ENCODE results near the gene MZT2B.
A peak's percentile ranks its signal among the peaks of the same experiment; 100 is the strongest.
"Not testable (repeated sequence)": the region's sequence is repeated elsewhere in the genome, so short reads cannot be mapped to it uniquely, and the experiment has no call there.

Gene MZT2B

DNA sequence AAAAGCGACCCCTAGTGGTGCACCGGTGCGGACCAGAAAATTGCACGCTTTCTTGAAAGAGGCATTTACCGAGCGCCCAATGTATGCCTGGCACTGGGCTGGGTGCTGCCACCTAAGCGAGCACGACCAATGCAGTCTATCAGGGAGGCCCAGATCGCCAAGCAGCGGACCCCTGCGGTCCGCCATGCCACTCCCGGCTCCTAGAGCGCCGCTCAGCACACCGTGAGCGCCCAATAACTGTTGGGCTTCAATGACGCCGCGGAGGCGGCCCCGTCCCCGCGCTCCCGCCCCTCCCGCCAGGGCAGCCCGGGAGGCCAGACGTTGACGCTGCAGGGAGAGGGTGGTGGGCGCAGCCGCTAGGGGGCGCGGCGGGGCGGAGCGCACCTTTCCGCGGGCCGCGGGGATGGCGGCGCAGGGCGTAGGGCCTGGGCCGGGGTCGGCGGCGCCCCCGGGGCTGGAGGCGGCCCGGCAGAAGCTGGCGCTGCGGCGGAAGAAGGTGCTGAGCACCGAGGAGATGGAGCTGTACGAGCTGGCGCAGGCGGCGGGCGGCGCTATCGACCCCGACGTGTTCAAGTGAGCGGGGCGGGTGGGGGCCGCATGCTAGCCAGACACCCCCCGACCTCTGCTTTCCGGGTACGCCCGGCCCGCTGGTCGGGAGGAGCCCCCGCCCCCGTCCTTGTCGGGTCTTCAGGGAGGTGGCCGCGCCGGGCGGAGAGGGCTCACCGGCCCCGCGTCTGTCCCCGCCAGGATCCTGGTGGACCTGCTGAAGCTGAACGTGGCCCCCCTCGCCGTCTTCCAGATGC is at the start of gene MZT2B:
TSS of gene MZT2B (plus strand) at position 383 of the 803 bp plus-strand sequence. CDS start at position 404, 21 bp downstream.
- DNase-seq (ENCODE audit: low spot score), result peak; percentile 88
- H3K27ac ChIP-seq, result peak within 1 kb of the TSS; percentile 89
- TF ChIP-seq, protein P1, sequence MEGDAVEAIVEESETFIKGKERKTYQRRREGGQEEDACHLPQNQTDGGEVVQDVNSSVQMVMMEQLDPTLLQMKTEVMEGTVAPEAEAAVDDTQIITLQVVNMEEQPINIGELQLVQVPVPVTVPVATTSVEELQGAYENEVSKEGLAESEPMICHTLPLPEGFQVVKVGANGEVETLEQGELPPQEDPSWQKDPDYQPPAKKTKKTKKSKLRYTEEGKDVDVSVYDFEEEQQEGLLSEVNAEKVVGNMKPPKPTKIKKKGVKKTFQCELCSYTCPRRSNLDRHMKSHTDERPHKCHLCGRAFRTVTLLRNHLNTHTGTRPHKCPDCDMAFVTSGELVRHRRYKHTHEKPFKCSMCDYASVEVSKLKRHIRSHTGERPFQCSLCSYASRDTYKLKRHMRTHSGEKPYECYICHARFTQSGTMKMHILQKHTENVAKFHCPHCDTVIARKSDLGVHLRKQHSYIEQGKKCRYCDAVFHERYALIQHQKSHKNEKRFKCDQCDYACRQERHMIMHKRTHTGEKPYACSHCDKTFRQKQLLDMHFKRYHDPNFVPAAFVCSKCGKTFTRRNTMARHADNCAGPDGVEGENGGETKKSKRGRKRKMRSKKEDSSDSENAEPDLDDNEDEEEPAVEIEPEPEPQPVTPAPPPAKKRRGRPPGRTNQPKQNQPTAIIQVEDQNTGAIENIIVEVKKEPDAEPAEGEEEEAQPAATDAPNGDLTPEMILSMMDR (conservative IDR thresholded peaks at IDR 0.05; ENCODE audit: low read depth), result peak; percentile 86
- CTCF ChIA-PET, result interaction anchor here (0.8 kb wide), 1 partner anchor 162 kb away, joined by 6 read pairs; no protein-coding TSS in a partner anchor
- POLR2A ChIA-PET (ENCODE audit: low non-redundant PET), result interaction anchor here (0.5 to 1.6 kb wide), 3 partner anchors 12 to 160 kb away, joined by 3 to 5 read pairs (median 3); partner anchors contain the start of gene IMP4

DNA sequence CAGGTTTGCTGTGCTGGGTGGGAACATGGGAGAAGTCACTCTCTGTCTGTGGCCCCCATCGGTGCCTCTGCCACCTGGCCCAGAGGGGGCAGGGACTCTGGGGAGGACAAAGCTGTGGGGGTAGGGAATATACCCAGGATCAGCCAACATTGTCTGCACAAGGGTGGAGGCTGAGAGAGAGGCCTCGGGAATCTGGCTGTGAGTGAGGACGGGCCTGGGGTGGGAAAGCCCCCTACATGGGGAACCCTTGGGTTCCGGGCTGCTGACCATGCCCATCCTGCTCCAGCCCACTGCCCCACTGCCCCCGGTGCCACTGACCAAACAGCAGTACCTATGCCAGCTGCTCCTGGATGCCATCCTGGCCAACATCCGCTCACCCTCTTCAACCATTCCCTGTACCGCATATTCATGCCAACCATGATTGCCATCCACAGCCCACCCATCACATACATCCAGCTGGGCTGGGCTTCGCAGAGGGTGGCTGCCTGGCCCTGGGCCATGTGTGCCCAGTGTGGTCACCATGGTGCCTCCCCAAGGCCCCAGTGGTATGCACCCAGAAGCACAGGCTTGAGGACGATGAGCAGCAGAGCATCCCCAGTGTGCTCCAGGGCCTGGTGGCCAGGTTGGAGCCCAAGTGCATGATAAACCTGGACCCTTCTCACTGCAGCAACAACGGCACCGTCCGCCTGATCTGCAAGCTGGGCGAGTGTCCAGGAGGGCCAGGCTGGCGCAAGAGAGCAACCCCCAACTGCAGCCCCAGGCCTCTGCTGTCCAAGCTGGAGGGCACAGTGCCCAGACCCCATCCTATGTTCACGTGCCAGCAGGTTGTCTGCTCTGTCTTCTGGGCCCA is 46.1 kb upstream of the MZT2B start:
- TF ChIP-seq, protein P1 (conservative IDR thresholded peaks at IDR 0.05; ENCODE audit: low read depth), result no peak
- no peak overlapping the region for H3K27ac ChIP-seq
- ChIA-PET CTCF (no interaction called here), POLR2A (ENCODE audit: low non-redundant PET) (no interaction called here)
- no peak for DNase-seq (ENCODE audit: low spot score)

DNA sequence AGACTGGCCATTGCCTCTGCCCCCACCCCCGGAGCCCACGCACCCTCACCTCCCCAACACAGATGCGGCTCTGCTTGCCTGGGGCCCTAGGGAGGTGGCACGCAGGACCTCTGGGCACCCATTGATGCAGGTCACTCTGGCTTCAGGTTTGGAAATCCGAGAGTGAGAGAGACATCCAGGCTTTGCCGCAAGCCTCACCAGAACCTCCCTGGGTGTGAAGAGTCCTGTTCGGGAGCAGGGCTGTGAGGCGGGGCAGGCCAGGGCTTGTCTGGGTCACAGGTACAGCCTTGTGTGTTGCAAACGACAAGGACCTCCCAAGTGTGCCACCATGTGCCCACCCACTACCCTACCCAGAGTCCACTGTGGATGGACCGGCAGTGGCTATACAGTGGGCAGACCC is 45.5 kb upstream of the MZT2B start:
- POLR2A ChIA-PET (ENCODE audit: low non-redundant PET); CTCF ChIA-PET; DNase-seq (ENCODE audit: low spot score); H3K27ac ChIP-seq: not testable (repeated sequence)

- CTCF ChIA-PET; POLR2A ChIA-PET (ENCODE audit: low non-redundant PET); DNase-seq (ENCODE audit: low spot score); H3K27ac ChIP-seq: not testable (repeated sequence)
Measured at GRCh38 chr2:130137118-130137517, 44.9 kb upstream of the MZT2B start.

DNA sequence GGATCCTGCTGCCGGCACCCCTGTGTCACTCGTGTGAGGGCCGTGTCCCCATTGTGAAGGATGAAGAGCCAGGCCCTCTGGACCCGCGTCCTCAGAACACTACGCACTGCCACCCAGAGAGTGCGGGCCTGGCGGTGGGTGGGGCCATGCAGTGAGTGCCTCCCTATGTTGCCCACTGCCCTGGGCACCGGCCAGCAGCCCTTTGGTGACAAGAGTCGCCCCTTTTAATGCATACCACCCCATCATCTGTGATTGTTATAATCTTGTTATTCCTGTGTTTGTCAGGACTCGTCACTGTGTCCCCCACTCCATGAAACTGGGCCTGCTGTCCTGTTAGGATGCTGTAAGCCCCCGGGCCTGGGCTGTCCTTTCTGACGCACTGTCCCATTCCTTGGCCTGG is 43.7 kb upstream of the MZT2B start:
- CTCF ChIA-PET; POLR2A ChIA-PET (ENCODE audit: low non-redundant PET); DNase-seq (ENCODE audit: low spot score): not testable (repeated sequence)

GRCh38 chr2:130138841-130139251 is 43.2 kb upstream of the MZT2B start:
- DNase-seq (ENCODE audit: low spot score); CTCF ChIA-PET; H3K27ac ChIP-seq; POLR2A ChIA-PET (ENCODE audit: low non-redundant PET): not testable (repeated sequence)

More for the DNA sequence above, 43.7 kb upstream of the MZT2B start:
- H3K27ac ChIP-seq, result not testable (repeated sequence)

DNA sequence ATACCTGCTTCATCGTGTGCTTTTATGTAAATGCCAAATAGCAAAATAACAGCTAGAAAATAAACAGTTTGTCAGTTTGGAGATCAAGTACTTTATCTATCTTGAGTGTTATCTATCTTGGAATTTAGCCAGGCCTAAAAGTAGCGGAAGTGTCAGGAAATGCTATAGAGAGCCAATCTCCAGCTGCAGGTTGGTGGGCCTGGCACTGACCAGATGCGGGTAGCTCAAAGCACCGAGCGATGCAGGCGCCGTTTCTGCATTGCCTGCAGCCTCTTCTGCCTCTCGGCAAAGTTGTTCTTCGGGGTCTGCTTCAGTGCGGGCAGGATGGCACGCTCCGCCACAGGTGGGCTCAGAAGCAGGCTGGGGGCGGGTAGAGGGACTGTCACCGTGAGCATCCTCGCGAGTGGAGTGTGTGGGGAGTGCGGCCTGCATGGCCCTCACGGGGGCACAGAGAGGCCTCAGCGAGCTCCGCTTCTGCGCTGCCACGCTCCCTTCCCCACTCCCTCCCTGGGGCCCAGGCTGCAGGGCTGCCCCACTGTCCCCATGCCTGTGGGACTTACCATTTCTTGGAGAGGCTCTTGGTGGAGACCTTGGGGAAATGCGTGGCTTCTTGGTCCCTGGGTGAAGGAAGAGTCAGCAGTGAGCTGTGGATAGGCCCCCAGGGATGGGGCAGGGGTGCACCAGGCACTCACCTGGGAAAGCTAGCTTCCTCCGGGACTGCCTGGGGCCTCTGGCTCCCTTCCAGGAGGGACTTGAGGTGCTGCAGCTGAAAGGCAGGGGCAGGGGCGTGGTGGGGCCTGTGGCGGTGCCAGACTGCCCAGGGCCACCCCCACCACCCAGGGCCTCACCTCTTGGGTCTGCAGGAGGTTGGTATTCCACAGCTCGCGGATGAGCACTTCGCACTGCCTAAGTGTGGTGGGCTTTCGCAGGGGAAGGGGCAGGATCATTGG is 42.5 kb upstream of the MZT2B start:
- CTCF ChIA-PET; H3K27ac ChIP-seq; DNase-seq (ENCODE audit: low spot score); POLR2A ChIA-PET (ENCODE audit: low non-redundant PET): not testable (repeated sequence)

- H3K27ac ChIP-seq; POLR2A ChIA-PET (ENCODE audit: low non-redundant PET); CTCF ChIA-PET; DNase-seq (ENCODE audit: low spot score): not testable (repeated sequence)
Measured at GRCh38 chr2:130140516-130140915, 41.5 kb upstream of the MZT2B start.

DNA sequence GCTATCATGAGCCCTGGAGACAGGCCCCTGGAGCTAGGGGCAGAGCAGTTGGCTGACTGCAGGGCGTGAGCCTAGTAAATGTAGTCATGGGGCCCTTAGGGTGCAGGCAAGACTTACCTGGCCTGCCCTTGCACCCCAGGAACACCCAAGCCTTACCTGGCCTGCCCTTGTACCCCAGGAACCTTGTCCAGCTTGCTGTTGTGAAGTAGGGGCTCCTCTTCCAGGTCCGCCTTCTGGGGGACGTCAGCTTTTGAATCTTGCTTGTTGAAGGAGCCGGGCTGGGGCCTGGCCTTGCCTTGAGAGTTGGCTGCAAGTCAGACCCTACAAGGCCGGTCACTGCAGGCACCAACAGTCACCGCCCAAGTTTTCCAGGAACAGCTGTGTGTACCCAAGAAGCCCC is 41.1 kb upstream of the MZT2B start:
- POLR2A ChIA-PET (ENCODE audit: low non-redundant PET); H3K27ac ChIP-seq; DNase-seq (ENCODE audit: low spot score); CTCF ChIA-PET: not testable (repeated sequence)

DNA sequence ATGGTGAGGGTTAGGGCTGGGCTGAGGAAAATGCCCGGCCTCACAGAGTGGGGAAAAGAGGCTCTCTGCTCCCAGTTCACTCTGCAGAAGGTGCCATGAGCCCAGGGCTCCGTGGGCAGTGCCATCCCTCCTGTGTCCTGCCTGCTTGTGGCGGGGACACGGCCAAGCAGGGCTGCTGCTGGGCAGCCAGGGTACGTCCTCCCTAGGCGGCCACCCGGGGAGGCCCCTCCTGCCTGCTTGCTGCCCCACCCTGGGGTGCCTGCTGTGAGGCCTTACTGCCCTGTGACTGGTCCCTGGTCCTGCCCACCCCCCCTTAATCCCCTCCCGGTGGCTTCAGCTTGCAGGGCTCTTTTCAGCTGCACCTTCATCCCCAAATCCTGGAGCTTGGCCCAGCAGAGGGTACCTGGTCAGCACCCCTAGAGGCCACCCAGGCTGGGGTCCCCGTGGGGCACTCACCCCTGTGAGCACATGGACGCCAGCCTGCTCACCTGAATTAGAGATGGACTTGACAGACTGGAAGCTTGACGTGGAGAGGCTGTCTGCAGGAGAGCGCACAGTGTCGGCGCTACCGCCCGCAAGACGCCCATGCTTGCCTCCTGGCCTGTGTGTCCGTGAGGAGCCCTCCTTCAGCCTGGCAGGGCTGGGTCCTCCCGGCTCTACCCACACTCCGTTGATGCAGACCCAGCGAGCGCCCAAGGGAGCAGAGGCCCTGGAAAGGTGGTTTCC is 40.3 kb upstream of the MZT2B start:
- CTCF ChIA-PET; POLR2A ChIA-PET (ENCODE audit: low non-redundant PET); DNase-seq (ENCODE audit: low spot score); H3K27ac ChIP-seq: not testable (repeated sequence)

- DNase-seq (ENCODE audit: low spot score); H3K27ac ChIP-seq; CTCF ChIA-PET; POLR2A ChIA-PET (ENCODE audit: low non-redundant PET): not testable (repeated sequence)
Measured at GRCh38 chr2:130142396-130143265, 39.4 kb upstream of the MZT2B start.

- DNase-seq (ENCODE audit: low spot score); H3K27ac ChIP-seq; CTCF ChIA-PET; POLR2A ChIA-PET (ENCODE audit: low non-redundant PET): not testable (repeated sequence)
Measured at GRCh38 chr2:130143266-130144039, 38.6 kb upstream of the MZT2B start.
